K562 (cell line): Measurements from ENCODE around the gene LAMA4. TPM values are rescaled to one million over a fixed set of nuclear protein-coding genes. Genes with fewer than 3 reads are reported as not detected.

ENCODE experiments used
- ATAC-seq: fragments of 200-7000 bp; cut with Tn5 transposase; 3 replicates; pipeline ENCODE4 v1.9.1; 2020; ENCODE audit warnings: moderate library complexity
- BruUV-seq: library from RNA; stranded (reverse); fragments of 400-500 nt; replicated peaks from 2 replicates; lab custom pipeline; 2021; lab: Mats Ljungman, UMichigan
- CTCF ChIA-PET: fragments of 300-600 bp; formaldehyde crosslinking; extraction: SDS; loops from one replicate; lab custom pipeline; 2021; ENCODE audit warnings: low intra/inter-chr PET ratio; lab: Yijun Ruan, JAX
- POLR2A ChIA-PET: fragments of 300-600, 350-650 bp; sonication (Branson Sonifier 250); formaldehyde crosslinking; extraction: SDS; loops from one replicate; lab custom pipeline; 2021; ENCODE audit warnings: antibody characterized with exemption, inconsistent platforms; lab: Yijun Ruan, JAX
- DNase-seq, 4 experiments: peaks; one replicate each; pipeline versions ENCODE4 v3.0.0 to v3.0.0-alpha.2; 2011 to 2018; ENCODE audit warnings: low spot score in 3 of 4, mixed read lengths in 3 of 4; ENCODE audit errors: extremely low read depth in 1 of 4
- FAIRE-seq: peaks from 2 replicates; lab custom pipeline; 2011; peaks lifted over from hg19 to GRCh38; lab: Jason Lieb, UNC
- H2AFZ ChIP-seq: 2 replicates; pipeline ENCODE4 v1.6.0; 2011; ENCODE audit warnings: low read depth, low read length, control low read depth, inconsistent platforms
- H3K27ac ChIP-seq: fragments of 200-600 bp; 3 replicates; pipeline ENCODE4 v1.8.0; 2011; ENCODE audit warnings: low read depth, mild to moderate bottlenecking, control low read depth, inconsistent platforms, low read length, moderate library complexity, mixed read lengths; ENCODE audit errors: extremely low read depth
- H3K27me3 ChIP-seq, 2 experiments: fragments of 300-600 bp in 1 of 2; 2 replicates in 1 of 2; 3 replicates in 1 of 2; pipeline versions ENCODE4 v1.6.0 to v1.8.0; 2011; ENCODE audit warnings: inconsistent platforms in 2 of 2, low read length in 2 of 2, mild to moderate bottlenecking in 1 of 2, mixed read lengths in 1 of 2, moderate library complexity in 1 of 2; ENCODE audit not compliant: control insufficient read depth in 2 of 2, insufficient read depth in 2 of 2
- H3K36me3 ChIP-seq: fragments of 300-600 bp; 3 replicates; pipeline ENCODE4 v1.8.0; 2011; ENCODE audit warnings: mild to moderate bottlenecking, low read length, inconsistent platforms; ENCODE audit not compliant: control insufficient read depth, insufficient read depth
- H3K4me1 ChIP-seq, 2 experiments: fragments of 200-600 bp in 1 of 2; replicated peaks in 1 of 2; 2 replicates in 1 of 2; 3 replicates in 1 of 2; pipeline versions ENCODE4 v1.5.1 to v1.8.0; 2011; ENCODE audit warnings: inconsistent platforms in 2 of 2, low read length in 2 of 2, mild to moderate bottlenecking in 1 of 2, mixed read lengths in 1 of 2, moderate library complexity in 1 of 2; ENCODE audit not compliant: control insufficient read depth in 2 of 2, insufficient read depth in 2 of 2
- H3K4me2 ChIP-seq: 2 replicates; pipeline ENCODE4 v1.6.1; 2011; ENCODE audit warnings: low read length, control low read depth, inconsistent platforms, mixed read lengths; ENCODE audit not compliant: insufficient read depth
- H3K4me3 ChIP-seq: fragments of 200-600 bp; sonication (generic), shearing (Covaris generic); 2 replicates; pipeline ENCODE4 v1.5.1; 2016; ENCODE audit warnings: control low read depth, inconsistent platforms
- H3K79me2 ChIP-seq: fragments of 200-600 bp; 3 replicates; pipeline ENCODE4 v1.8.0; 2011; ENCODE audit warnings: low read length, inconsistent platforms; ENCODE audit not compliant: control insufficient read depth, insufficient read depth
- H3K9ac ChIP-seq, 2 experiments: 2 replicates each; pipeline versions ENCODE4 v1.6.0 to v1.6.1; 2011; ENCODE audit warnings: low read depth in 2 of 2, low read length in 2 of 2, control low read depth in 1 of 2, inconsistent platforms in 1 of 2, mild to moderate bottlenecking in 1 of 2, mixed read lengths in 1 of 2; ENCODE audit not compliant: insufficient read depth in 1 of 2
- H3K9me1 ChIP-seq: one replicate; pipeline ENCODE4 v1.6.0; 2011; ENCODE audit warnings: inconsistent platforms, mild to moderate bottlenecking, low read length, moderate library complexity; ENCODE audit not compliant: control insufficient read depth, insufficient read depth
- H3K9me3 ChIP-seq: replicated peaks from 2 replicates; pipeline ENCODE4 v1.5.1; 2011; ENCODE audit warnings: low read depth, low read length, inconsistent platforms; ENCODE audit not compliant: control insufficient read depth, insufficient read depth
- H4K20me1 ChIP-seq: replicated peaks from 2 replicates; pipeline ENCODE4 v1.6.1; 2011; ENCODE audit warnings: low read length, inconsistent platforms, mixed read lengths; ENCODE audit not compliant: control insufficient read depth, insufficient read depth
- ARID3B ChIP-seq: fragments of 250-450 bp; sonication (Bioruptor Pico); IDR thresholded peaks from 2 replicates; pipeline ENCODE4 v1.4.0; 2020; ENCODE audit warnings: borderline replicate concordance
- ASH1L ChIP-seq: fragments of 450-650 bp; IDR thresholded peaks from 2 replicates; pipeline ENCODE4 v1.6.1; 2018; ENCODE audit warnings: borderline replicate concordance, mild to moderate bottlenecking, low read depth; ENCODE audit not compliant: partially characterized antibody
- ATF4 ChIP-seq: fragments of 450-650 bp; formaldehyde crosslinking; IDR thresholded peaks from 2 replicates; pipeline ENCODE4 v1.4.0; 2022; ENCODE audit warnings: mild to moderate bottlenecking, moderate library complexity
- EHMT2 ChIP-seq: fragments of 450-650 bp; IDR thresholded peaks from 2 replicates; pipeline ENCODE4 v1.6.1; 2018; ENCODE audit warnings: antibody characterized with exemption
- GTF2A2 ChIP-seq: IDR thresholded peaks from 2 replicates; pipeline ENCODE4 v1.6.1; 2016; ENCODE audit warnings: mild to moderate bottlenecking, missing genetic modification characterization, missing compliant biosample characterization
- KLF16 ChIP-seq: IDR thresholded peaks from 2 replicates; pipeline ENCODE4 v1.6.1; 2016; ENCODE audit warnings: antibody characterized with exemption
- MAFG ChIP-seq: fragments of 450-650 bp; conservative IDR thresholded peaks from 2 replicates; pipeline ENCODE4 v1.6.1; 2016; ENCODE audit warnings: missing genetic modification characterization, missing compliant biosample characterization
- NFE2 ChIP-seq: IDR thresholded peaks from 2 replicates; pipeline ENCODE4 v1.6.1; 2014; ENCODE audit warnings: antibody characterized with exemption, low read depth
- PPARD ChIP-seq: fragments of 250-450 bp; sonication (Bioruptor Pico); IDR thresholded peaks from 2 replicates; pipeline ENCODE4 v1.8.0; 2022; ENCODE audit warnings: inconsistent platforms, mild to moderate bottlenecking, moderate library complexity
- RAD51 ChIP-seq: fragments of 450-650 bp; IDR thresholded peaks from 2 replicates; pipeline ENCODE4 v1.7.1; 2016; ENCODE audit warnings: low read depth, mild to moderate bottlenecking, borderline replicate concordance
- SMARCA4 ChIP-seq: fragments of 450-650 bp; IDR thresholded peaks from 2 replicates; pipeline ENCODE4 v1.6.1; 2016
- TGIF2 ChIP-seq: sonication (generic); formaldehyde crosslinking; IDR thresholded peaks from 2 replicates; pipeline ENCODE4 v1.8.1; 2022; ENCODE audit warnings: mild to moderate bottlenecking, missing genetic modification reagents, moderate library complexity
- ZFX ChIP-seq: sonication (generic); formaldehyde crosslinking; IDR thresholded peaks from 2 replicates; pipeline ENCODE4 v1.8.0; 2022; ENCODE audit warnings: mild to moderate bottlenecking, missing genetic modification reagents, moderate library complexity
- ZNF12 ChIP-seq: sonication (generic); formaldehyde crosslinking; IDR thresholded peaks from 2 replicates; pipeline ENCODE4 v1.4.0; 2020; ENCODE audit warnings: mild to moderate bottlenecking, missing genetic modification reagents
- ZNF316 ChIP-seq: fragments of 450-650 bp; IDR thresholded peaks from 2 replicates; pipeline ENCODE4 v1.6.1; 2016
- ZNF695 ChIP-seq: fragments of 450-650 bp; formaldehyde crosslinking; IDR thresholded peaks from 2 replicates; pipeline ENCODE4 v1.4.0; 2020; ENCODE audit warnings: mild to moderate bottlenecking, moderate library complexity
- WGBS: fragments of 100-300 bp; shearing (Covaris generic); methylation state at CpG from one replicate; pipeline ENCODE4 v1.1.6; 2016; ENCODE audit warnings: low coverage, mixed read lengths; ENCODE audit not compliant: insufficient coverage; ENCODE audit errors: missing lambda C conversion rate; 5-methylcytosine and 5-hydroxymethylcytosine counted together
- in situ Hi-C: fragments of 300-500 bp; cut with MboI; formaldehyde crosslinking; loops from 4 replicates; pipeline ENCODE4 v1.15.0; 2018; ENCODE audit warnings: inconsistent platforms, mixed read lengths
- intact Hi-C: fragments of 100-400 bp; cut with micrococcal nuclease; formaldehyde crosslinking; loops from 2 replicates; pipeline ENCODE4 v1.14.2; 2022
- polyA plus RNA-seq, 8 experiments: library from polyadenylated mRNA; depleted of rRNA in 4 of 8; stranded (reverse) in 5 of 8; unstranded in 3 of 8; fragments of >200 nt; fragmentation: Nextera tagmentation in 2 of 8; fragmentation: Illumina TruSeq in 1 of 8; extraction: Ambion mirVana in 2 of 8; extraction: Trizol in 1 of 8; gene quantifications; 2 replicates each; pipeline versions ENCODE4 v1.2.1 to v1.2.3, GENCODE V29; 2011 to 2014; ENCODE audit warnings: inconsistent platforms in 1 of 8, missing spikeins in 1 of 8
- total RNA-seq, 7 experiments: library from RNA; depleted of rRNA in 6 of 7; stranded (reverse); fragments of >200 nt in 6 of 7; fragmentation: Illumina TruSeq in 2 of 7; extraction: Trizol in 2 of 7; gene quantifications; 2 replicates each; pipeline versions ENCODE4 v1.2.1 to v1.2.3, GENCODE V29; 2011 to 2021; ENCODE audit warnings: low replicate concordance in 1 of 7
- TF ChIP-seq, protein P1 (sequence below), 2 experiments: IDR thresholded peaks in 1 of 2; conservative IDR thresholded peaks in 1 of 2; 2 replicates each; pipeline ENCODE4 v1.6.1; 2016; ENCODE audit warnings: low read depth in 2 of 2, mild to moderate bottlenecking in 1 of 2, missing compliant biosample characterization in 1 of 2, missing genetic modification characterization in 1 of 2, moderate library complexity in 1 of 2
- TF ChIP-seq, protein P2 (sequence below): fragments of 250-450 bp; sonication (Bioruptor Pico); IDR thresholded peaks from 2 replicates; pipeline ENCODE4 v1.8.0; 2021; ENCODE audit warnings: moderate library complexity, mild to moderate bottlenecking, inconsistent platforms

The LAMA4 gene
- total and polyA plus RNA-seq, 9 of the 15 experiments (the other 6 are each of a cell fraction or from before 2014, with no cell fraction given), result 0.05 to 2.9 (median 0.51) TPM

DNA sequence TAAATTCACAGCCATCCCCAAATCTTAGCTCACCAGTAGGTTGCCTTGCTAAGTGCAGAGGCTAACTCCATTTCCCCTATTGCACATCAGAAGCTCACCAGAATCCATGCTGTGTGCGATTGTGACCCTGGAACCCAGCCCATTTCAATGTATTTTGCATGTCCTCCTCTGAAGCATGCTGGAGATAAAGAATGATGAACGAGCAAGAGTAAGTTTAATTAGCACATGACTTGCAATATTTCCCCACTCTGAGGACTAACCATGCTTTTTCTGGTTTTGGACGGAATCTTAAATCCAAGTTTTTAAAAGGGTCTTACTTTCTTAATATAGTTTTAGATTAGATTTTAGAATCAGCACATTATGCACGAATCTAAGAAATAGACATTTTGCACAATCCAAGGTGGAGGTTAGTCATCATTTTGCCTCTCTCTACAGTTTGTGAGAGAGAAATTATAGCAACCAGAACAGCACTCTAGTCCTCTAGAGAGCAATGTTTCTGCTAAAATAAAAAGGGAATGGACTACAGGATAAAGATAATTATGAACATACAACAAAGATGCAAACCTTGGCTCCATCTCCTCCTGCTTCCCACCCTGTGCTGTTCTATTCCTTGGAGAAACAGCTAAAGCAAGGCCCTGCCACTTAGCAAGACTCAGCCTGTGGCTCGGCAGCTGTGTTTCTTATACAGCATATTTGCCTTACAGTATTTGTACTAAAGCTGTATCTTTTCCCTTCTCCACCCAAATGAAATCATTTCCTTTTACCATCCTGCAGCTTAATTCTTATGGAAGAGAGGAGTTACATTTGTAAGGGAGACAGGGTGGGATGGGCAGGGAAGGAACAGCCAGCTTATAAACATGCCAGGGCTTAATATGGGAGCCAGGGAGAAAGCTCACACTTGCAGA, 24.9 kb upstream of the LAMA4 start:
- Histone ChIP-seq H3K36me3 (no peaks in the 10 kb centered on the region), H3K9ac (no peak overlapping the region), H3K4me3 (no peak overlapping the region), H2AFZ (no peak overlapping the region), H3K9me3 (no peaks in the 10 kb centered on the region), H3K27ac (no peak overlapping the region), H3K4me1 (no peaks in the 10 kb centered on the region), H3K9me1 (no peaks in the 10 kb centered on the region), H3K79me2 (no peaks in the 10 kb centered on the region), H4K20me1 (no peaks in the 10 kb centered on the region), H3K4me2 (no peak overlapping the region), H3K27me3 (no peaks in the 10 kb centered on the region)
- 1% methylated on average over 5 of the region's 5 CpGs for WGBS
- ATAC-seq (no peak), DNase-seq (no peak), FAIRE-seq (no peak)
- ChIA-PET CTCF (no interaction called here), POLR2A (no interaction called here)
- in situ Hi-C loops (no loop called here), intact Hi-C loops (no loop called here)
- no TSS peak for BruUV-seq
- TF ChIP-seq MAFG (tag), result peak; percentile 74
- TF ChIP-seq KLF16, result no peak
- no peak for TF ChIP-seq RAD51
- no peak for TF ChIP-seq ZFX
- TF ChIP-seq GTF2A2, result no peak
- no peak for TF ChIP-seq ASH1L
- TF ChIP-seq ARID3B (CRISPR knock-in tag), result no peak
- TF ChIP-seq TGIF2 (CRISPR knock-in tag), result no peak
- no peak for TF ChIP-seq SMARCA4
- TF ChIP-seq, protein P1, sequence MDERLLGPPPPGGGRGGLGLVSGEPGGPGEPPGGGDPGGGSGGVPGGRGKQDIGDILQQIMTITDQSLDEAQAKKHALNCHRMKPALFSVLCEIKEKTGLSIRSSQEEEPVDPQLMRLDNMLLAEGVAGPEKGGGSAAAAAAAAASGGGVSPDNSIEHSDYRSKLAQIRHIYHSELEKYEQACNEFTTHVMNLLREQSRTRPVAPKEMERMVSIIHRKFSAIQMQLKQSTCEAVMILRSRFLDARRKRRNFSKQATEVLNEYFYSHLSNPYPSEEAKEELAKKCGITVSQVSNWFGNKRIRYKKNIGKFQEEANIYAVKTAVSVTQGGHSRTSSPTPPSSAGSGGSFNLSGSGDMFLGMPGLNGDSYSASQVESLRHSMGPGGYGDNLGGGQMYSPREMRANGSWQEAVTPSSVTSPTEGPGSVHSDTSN (CRISPR knock-in tag; IDR thresholded peaks at IDR 0.05; ENCODE audit: low read depth), result no peak
- TF ChIP-seq, protein P1 (tag; conservative IDR thresholded peaks at IDR 0.05; ENCODE audit: low read depth), result peak; percentile 82
- TF ChIP-seq, protein P2, sequence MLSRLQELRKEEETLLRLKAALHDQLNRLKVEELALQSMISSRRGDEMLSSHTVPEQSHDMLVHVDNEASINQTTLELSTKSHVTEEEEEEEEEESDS (CRISPR knock-in tag), result no peak
- TF ChIP-seq EHMT2, result no peak
- TF ChIP-seq ZNF316, result 0 out of 2 replicates have a peak, but pooled peaks have one; percentile 15
- TF ChIP-seq ZNF12 (CRISPR knock-in tag), result no peak
- no peak for TF ChIP-seq ZNF695 (CRISPR knock-in tag)
- TF ChIP-seq PPARD (CRISPR knock-in tag), result no peak
- TF ChIP-seq ATF4 (CRISPR knock-in tag), result no peak
- 0 out of 2 replicates have a peak, but pooled peaks have one; percentile 28 for TF ChIP-seq NFE2
